Neural crest cell (in vitro differentiated cells): ENCODE results near the gene SDR9C7. TPM values are rescaled to one million over a fixed set of nuclear protein-coding genes. Genes with fewer than 3 reads are reported as not detected.
"Not testable (repeated sequence)": the region's sequence is repeated elsewhere in the genome, so short reads cannot be mapped to it uniquely, and the experiment has no call there.

Experiments used
- DNase-seq: peaks from one replicate; pipeline ENCODE4 v3.0.0; 2021; ENCODE audit warnings: low read depth, mixed read lengths, low spot score
- H3K27ac Mint-ChIP-seq: one replicate; pipeline ENCODE4 v1.8.0; 2021; ENCODE audit warnings: mild to moderate bottlenecking, mixed read lengths; ENCODE audit not compliant: unreplicated experiment
- H3K27me3 Mint-ChIP-seq: 2 replicates; pipeline ENCODE4 v1.8.0; 2021; ENCODE audit warnings: low read depth, mild to moderate bottlenecking, mixed read lengths
- H3K36me3 Mint-ChIP-seq: 2 replicates; pipeline ENCODE4 v1.8.0; 2021; ENCODE audit warnings: low read depth, mild to moderate bottlenecking, mixed read lengths
- H3K4me1 Mint-ChIP-seq: 2 replicates; pipeline ENCODE4 v1.8.0; 2021; ENCODE audit warnings: mixed read lengths
- H3K4me3 Mint-ChIP-seq: one replicate; pipeline ENCODE4 v1.8.0; 2021; ENCODE audit warnings: mild to moderate bottlenecking, mixed read lengths
- H3K9me3 Mint-ChIP-seq: 2 replicates; pipeline ENCODE4 v1.8.0; 2021; ENCODE audit warnings: mixed read lengths
- total RNA-seq: library from RNA; stranded (reverse); gene quantifications from 2 replicates; pipeline ENCODE4 v1.2.1, GENCODE V29; 2021
- TF ChIP-seq, protein P1 (sequence below): fragments of 200-600 bp; sonication (generic); conservative IDR thresholded peaks from 2 replicates; pipeline ENCODE4 v1.5.0; 2021; ENCODE audit warnings: antibody characterized with exemption, mild to moderate bottlenecking

SDR9C7 gene
- total RNA-seq, 1 donor from 2014 or later = not detected

DNA sequence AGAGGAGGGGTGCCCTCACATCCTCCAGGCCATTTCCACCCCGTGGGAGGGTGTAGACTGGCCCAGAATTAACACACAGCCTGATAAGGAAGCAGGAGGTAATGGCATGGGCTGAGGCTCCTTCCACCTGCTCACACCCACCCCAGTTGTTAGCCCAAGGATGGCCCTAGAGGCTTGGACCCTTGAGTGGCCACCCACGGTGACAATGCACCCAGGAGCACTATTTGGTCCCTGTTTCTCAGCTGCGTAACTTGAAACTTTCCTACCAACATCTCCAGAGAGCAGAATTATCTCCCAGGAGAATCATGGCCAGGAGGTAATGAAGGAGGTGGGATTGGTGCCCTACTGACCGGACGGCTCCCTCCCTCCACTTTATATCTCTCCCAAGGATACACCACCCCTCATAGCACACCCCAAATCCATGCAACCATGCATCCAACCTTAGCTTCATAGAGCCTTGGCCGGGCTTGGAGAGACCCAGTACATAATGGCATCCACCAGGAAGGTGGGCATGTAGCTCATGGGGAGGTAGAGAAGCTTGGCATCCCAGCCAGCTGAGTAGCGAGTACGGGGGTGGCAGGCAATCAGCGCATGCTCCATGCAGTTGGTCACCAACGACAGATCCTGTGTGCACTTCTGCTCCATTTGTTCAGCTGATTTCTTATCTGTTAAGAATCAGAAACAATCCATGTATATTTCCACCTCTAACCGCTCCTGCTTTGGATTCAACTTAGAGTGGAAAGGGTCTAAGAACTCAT lies 17.6 kb upstream of the SDR9C7 start:
- TF ChIP-seq, protein P1, sequence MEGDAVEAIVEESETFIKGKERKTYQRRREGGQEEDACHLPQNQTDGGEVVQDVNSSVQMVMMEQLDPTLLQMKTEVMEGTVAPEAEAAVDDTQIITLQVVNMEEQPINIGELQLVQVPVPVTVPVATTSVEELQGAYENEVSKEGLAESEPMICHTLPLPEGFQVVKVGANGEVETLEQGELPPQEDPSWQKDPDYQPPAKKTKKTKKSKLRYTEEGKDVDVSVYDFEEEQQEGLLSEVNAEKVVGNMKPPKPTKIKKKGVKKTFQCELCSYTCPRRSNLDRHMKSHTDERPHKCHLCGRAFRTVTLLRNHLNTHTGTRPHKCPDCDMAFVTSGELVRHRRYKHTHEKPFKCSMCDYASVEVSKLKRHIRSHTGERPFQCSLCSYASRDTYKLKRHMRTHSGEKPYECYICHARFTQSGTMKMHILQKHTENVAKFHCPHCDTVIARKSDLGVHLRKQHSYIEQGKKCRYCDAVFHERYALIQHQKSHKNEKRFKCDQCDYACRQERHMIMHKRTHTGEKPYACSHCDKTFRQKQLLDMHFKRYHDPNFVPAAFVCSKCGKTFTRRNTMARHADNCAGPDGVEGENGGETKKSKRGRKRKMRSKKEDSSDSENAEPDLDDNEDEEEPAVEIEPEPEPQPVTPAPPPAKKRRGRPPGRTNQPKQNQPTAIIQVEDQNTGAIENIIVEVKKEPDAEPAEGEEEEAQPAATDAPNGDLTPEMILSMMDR = no peak
- no peaks in the 10 kb centered on the region for H3K27me3 Mint-ChIP-seq
- H3K9me3 Mint-ChIP-seq = peaks cover 6% of the 10 kb centered on the region
- H3K4me3 Mint-ChIP-seq = no peak overlapping the region
- no peaks in the 10 kb centered on the region for H3K36me3 Mint-ChIP-seq
- no peak overlapping the region for H3K27ac Mint-ChIP-seq
- H3K4me1 Mint-ChIP-seq = no peaks in the 10 kb centered on the region
- DNase-seq = no peak

DNA sequence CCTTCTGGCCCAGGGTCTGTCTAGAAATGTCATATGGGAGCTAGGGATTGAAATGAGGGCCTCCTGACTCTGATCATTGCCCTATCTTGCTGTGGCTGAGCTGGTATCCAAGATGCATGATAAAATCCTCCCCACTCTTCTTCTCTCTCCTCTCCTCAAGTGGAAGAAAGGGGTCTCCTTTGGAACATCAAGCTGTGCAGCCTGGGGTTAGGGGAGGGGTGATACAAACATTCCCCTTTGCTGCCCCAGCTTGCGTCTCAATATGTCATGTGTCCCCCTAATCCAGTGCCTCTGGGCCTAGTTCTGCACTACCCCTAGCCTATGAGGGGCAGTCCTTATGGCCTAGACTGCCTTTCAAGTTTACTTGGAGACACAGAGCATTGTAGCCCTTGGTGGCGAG lies 14.7 kb upstream of the SDR9C7 start:
- Mint-ChIP-seq H3K4me3 (no peak overlapping the region), H3K27ac (no peak overlapping the region), H3K27me3 (peaks cover 10% of the 10 kb centered on the region), H3K4me1 (no peaks in the 10 kb centered on the region), H3K9me3 (peaks cover 13% of the 10 kb centered on the region), H3K36me3 (no peaks in the 10 kb centered on the region)
- DNase-seq = no peak
- TF ChIP-seq, protein P1 = no peak

DNA sequence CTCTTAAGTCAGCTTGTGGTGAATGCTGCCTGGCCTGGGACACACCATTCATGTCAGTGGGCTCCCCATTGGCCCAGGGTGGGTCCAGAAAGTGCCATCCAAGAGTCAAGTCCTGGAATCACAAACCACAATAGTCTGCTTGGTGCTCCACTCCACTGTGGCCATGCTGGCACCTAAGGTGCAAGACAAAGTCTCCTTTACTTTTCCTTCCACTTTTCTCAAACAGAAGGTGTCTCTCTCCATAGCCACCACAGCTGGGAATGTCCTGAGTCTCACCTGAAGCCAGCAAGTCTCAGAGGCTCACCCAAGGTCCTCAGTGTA lies 14.2 kb upstream of the SDR9C7 start:
- H3K27me3 Mint-ChIP-seq = peaks cover 10% of the 10 kb centered on the region

DNA sequence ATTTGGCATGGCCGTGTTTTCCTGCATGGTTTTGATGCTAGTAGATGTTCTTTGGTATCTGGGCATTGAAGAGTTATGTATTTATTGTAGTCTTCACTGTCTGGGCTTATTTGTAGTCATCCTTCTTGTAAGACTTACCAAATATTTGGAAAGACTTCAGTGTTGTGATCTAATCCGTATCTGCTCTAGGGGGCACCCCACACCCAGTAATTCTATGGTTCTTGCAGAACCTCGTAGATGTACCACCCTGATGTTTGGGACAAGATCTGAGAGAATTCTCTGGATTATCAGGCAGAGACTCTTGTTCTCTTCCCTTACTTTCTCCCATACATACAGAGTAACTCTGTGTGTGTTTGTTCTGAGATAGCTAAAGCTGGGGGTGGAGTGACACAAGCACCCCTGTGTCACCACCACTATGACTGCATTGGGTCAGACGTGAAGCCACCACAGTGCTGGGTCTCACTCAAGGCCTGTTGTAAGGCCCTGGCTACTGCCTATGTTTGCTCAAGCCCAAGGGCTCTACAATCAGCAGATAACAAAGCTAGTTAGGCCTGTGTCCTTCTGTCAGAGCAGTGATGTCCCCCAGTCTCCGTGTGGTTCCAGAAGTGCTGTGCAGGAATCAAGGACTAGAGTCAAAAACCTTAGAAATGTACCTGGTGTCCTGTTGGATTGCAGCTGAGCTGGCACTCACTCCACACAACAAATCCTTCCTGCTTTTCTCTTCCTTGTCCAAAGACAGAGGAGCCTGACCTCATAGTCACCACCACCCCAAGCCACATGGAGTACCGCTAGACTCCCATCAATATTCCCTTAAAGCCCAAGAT lies 13.6 kb upstream of the SDR9C7 start:
- H3K36me3 Mint-ChIP-seq = no peaks in the 10 kb centered on the region
- H3K4me1 Mint-ChIP-seq = no peaks in the 10 kb centered on the region
- TF ChIP-seq, protein P1 = no peak
- DNase-seq = no peak
- H3K27me3 Mint-ChIP-seq = peaks cover 10% of the 10 kb centered on the region
- H3K27ac Mint-ChIP-seq = no peak overlapping the region
- peaks cover 15% of the 10 kb centered on the region for H3K9me3 Mint-ChIP-seq
- H3K4me3 Mint-ChIP-seq = no peak overlapping the region

More for the DNA sequence above, 14.2 kb upstream of the SDR9C7 start:
- Mint-ChIP-seq H3K36me3 (no peaks in the 10 kb centered on the region), H3K4me3 (no peak overlapping the region), H3K4me1 (no peaks in the 10 kb centered on the region), H3K27ac (no peak overlapping the region), H3K9me3 (peaks cover 15% of the 10 kb centered on the region)
- TF ChIP-seq, protein P1 = no peak
- no peak for DNase-seq

DNA sequence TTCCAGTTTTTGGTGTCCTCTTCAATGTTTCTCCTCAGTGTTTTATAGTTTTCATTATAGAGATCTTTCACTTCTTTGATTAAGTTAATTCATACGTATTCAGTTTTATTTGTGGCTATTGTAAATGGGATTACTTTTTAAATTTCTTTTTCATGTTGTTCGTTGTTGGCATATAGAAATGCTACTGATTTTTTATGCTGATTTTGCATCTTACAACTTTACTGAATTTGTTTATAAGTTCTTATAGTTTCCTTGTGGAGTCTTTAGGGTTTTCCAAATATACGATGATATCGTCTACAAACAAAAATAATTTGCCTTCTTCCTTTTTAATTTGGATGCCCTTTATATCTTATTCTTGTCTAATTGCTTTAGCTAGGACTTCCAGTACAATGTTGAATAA lies 9.7 kb upstream of the SDR9C7 start:
- Mint-ChIP-seq H3K36me3 (no peaks in the 10 kb centered on the region), H3K27ac (no peak overlapping the region), H3K4me3 (no peak overlapping the region), H3K9me3 (peaks cover 13% of the 10 kb centered on the region), H3K4me1 (no peaks in the 10 kb centered on the region), H3K27me3 (peaks cover 13% of the 10 kb centered on the region)
- no peak for DNase-seq
- TF ChIP-seq, protein P1 = no peak

DNA sequence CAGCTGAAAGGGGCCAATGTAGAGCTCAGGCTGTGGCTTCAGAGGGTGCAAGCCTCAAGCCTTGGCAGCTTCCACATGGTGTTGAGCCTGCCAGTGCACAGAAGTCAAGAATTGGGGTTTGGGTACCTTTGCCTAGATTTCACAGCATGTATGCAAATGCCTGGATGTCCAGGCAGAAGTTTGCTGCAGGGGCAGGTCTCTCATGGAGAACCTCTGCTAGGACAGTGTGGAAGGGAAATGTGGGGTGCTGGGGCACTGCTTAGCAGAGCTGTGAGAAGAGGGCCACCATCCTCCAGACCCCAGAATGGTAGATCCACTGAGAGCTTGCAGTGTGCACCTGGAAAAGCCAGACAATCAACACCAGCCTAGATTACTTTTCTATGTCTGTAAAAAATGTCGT lies 9.2 kb upstream of the SDR9C7 start:
- H3K4me3 Mint-ChIP-seq, H3K27ac Mint-ChIP-seq, DNase-seq, H3K4me1 Mint-ChIP-seq, H3K36me3 Mint-ChIP-seq: not testable (repeated sequence)
- Mint-ChIP-seq H3K27me3 (peaks cover 13% of the 10 kb centered on the region), H3K9me3 (peaks cover 13% of the 10 kb centered on the region)
